Fibroblast of lung (primary cell): ENCODE measurements around the gene PFN3. TPM values are rescaled to one million over a fixed set of nuclear protein-coding genes. Genes with fewer than 3 reads are reported as not detected.

Experiments
- DNase-seq, 2 donors: peaks; one replicate each; pipeline versions ENCODE4 v3.0.0 to v3.0.0-alpha.2; 2010; ENCODE audit warnings: low read depth in 2 of 2
- H2AFZ ChIP-seq: 2 replicates; pipeline ENCODE4 v1.5.1; 2012; ENCODE audit warnings: low read length, control low read depth, inconsistent platforms
- H3K27ac ChIP-seq: 2 replicates; pipeline ENCODE4 v1.5.1; 2011; ENCODE audit warnings: low read length, control low read depth; ENCODE audit not compliant: insufficient read depth
- H3K27me3 ChIP-seq: 2 replicates; pipeline ENCODE4 v1.5.1; 2011; ENCODE audit warnings: mild to moderate bottlenecking, low read length; ENCODE audit not compliant: control insufficient read depth, insufficient read depth
- H3K36me3 ChIP-seq: 2 replicates; pipeline ENCODE4 v1.5.1; 2011; ENCODE audit warnings: low read length; ENCODE audit not compliant: control insufficient read depth, insufficient read depth
- H3K4me1 ChIP-seq: 2 replicates; pipeline ENCODE4 v1.5.1; 2011; ENCODE audit warnings: low read length; ENCODE audit not compliant: control insufficient read depth, insufficient read depth; ENCODE audit errors: extremely low read depth
- H3K4me2 ChIP-seq: 2 replicates; pipeline ENCODE4 v1.5.1; 2011; ENCODE audit warnings: low read length, control low read depth; ENCODE audit not compliant: insufficient read depth; ENCODE audit errors: extremely low read depth
- H3K4me3 ChIP-seq, 4 experiments: fragments of 200-600 bp in 1 of 4; sonication (generic) in 1 of 4; replicated peaks in 1 of 4; 2 replicates each; pipeline ENCODE4 v1.5.1; 2011 to 2016; ENCODE audit warnings: low read length in 4 of 4, low read depth in 3 of 4, mild to moderate bottlenecking in 3 of 4, control low read depth in 2 of 4, inconsistent platforms in 1 of 4, mixed read lengths in 1 of 4; ENCODE audit not compliant: insufficient read depth in 1 of 4; ENCODE audit errors: control extremely low read depth in 1 of 4
- H3K79me2 ChIP-seq: 2 replicates; pipeline ENCODE4 v1.5.1; 2012; ENCODE audit warnings: mild to moderate bottlenecking, low read length, inconsistent platforms; ENCODE audit not compliant: control insufficient read depth, insufficient read depth
- H3K9ac ChIP-seq: 2 replicates; pipeline ENCODE4 v1.5.1; 2011; ENCODE audit warnings: mild to moderate bottlenecking, low read length, control low read depth; ENCODE audit not compliant: insufficient read depth
- H3K9me3 ChIP-seq: 2 replicates; pipeline ENCODE4 v1.5.1; 2012; ENCODE audit warnings: low read depth, low read length; ENCODE audit not compliant: control insufficient read depth, insufficient read depth
- H4K20me1 ChIP-seq: 2 replicates; pipeline ENCODE4 v1.5.1; 2011; ENCODE audit warnings: low read length; ENCODE audit not compliant: control insufficient read depth, insufficient read depth; ENCODE audit errors: extremely low read depth
- EZH2 ChIP-seq: IDR thresholded peaks from 2 replicates; pipeline ENCODE4 v1.5.1; 2012; ENCODE audit warnings: low read length, control low read depth, mild to moderate bottlenecking; ENCODE audit errors: missing control alignments
- polyA plus RNA-seq, 2 donors: library from polyadenylated mRNA; depleted of rRNA in 1 of 2; stranded (reverse) in 1 of 2; unstranded in 1 of 2; fragments of >200 nt; gene quantifications; 2 replicates each; pipeline ENCODE4 v1.2.1, GENCODE V29; 2011 to 2012; ENCODE audit warnings: missing spikeins in 1 of 2
- total RNA-seq: library from RNA; depleted of rRNA; stranded (reverse); fragments of >200 nt; gene quantifications from 2 replicates; pipeline ENCODE4 v1.2.1, GENCODE V29; 2014
- TF ChIP-seq, protein P1 (sequence below), 2 donors: IDR thresholded peaks in 1 of 2; conservative IDR thresholded peaks in 1 of 2; 1 replicate in 1 of 2; 2 replicates in 1 of 2; pipeline ENCODE4 v1.5.1; 2011 to 2012; ENCODE audit warnings: low read length in 2 of 2, control low read depth in 1 of 2, inconsistent platforms in 1 of 2, low read depth in 1 of 2, mild to moderate bottlenecking in 1 of 2

PFN3 gene
- total and polyA plus RNA-seq, 2 donors (not counting 1 experiment from before 2014, with no cell fraction given): not detected

DNA sequence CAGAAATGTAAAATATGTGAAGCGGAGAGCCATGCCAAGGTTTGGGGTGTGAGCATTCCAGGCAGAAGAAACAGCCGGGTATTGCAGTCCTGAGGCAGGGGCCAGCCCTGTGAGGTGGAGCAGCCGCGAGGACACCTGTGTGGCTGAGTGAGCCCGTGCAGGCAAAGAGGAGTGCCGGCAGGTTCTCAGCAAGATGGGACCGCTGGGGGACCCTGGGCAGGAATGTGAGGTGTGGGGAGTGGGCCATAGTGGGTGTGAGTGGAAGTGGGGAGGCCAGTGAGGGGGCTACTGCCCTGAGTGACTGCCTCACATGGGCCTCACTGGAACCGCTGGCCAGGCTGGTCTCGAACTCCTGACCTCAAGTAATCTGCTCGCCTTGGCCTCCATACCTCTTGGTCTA lies 38.0 kb upstream of the PFN3 start:
- Histone ChIP-seq H2AFZ (no peak overlapping the region), H3K27ac (no peak overlapping the region), H3K79me2 (no peaks in the 10 kb centered on the region), H3K4me1 (no peaks in the 10 kb centered on the region), H3K4me3 (no peak overlapping the region), H3K27me3 (no peaks in the 10 kb centered on the region), H3K9me3 (no peaks in the 10 kb centered on the region), H4K20me1 (no peaks in the 10 kb centered on the region), H3K36me3 (peaks cover 14% of the 10 kb centered on the region), H3K4me2 (no peak overlapping the region), H3K9ac (no peak overlapping the region)
- no peak for DNase-seq
- TF ChIP-seq EZH2: no peak
- TF ChIP-seq, protein P1, sequence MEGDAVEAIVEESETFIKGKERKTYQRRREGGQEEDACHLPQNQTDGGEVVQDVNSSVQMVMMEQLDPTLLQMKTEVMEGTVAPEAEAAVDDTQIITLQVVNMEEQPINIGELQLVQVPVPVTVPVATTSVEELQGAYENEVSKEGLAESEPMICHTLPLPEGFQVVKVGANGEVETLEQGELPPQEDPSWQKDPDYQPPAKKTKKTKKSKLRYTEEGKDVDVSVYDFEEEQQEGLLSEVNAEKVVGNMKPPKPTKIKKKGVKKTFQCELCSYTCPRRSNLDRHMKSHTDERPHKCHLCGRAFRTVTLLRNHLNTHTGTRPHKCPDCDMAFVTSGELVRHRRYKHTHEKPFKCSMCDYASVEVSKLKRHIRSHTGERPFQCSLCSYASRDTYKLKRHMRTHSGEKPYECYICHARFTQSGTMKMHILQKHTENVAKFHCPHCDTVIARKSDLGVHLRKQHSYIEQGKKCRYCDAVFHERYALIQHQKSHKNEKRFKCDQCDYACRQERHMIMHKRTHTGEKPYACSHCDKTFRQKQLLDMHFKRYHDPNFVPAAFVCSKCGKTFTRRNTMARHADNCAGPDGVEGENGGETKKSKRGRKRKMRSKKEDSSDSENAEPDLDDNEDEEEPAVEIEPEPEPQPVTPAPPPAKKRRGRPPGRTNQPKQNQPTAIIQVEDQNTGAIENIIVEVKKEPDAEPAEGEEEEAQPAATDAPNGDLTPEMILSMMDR (conservative IDR thresholded peaks at IDR 0.05 in 1 of 2, IDR thresholded peaks at IDR 0.05 in 1 of 2; ENCODE audit: low read depth in 1 of 2, low read length in 2 of 2): no peak

DNA sequence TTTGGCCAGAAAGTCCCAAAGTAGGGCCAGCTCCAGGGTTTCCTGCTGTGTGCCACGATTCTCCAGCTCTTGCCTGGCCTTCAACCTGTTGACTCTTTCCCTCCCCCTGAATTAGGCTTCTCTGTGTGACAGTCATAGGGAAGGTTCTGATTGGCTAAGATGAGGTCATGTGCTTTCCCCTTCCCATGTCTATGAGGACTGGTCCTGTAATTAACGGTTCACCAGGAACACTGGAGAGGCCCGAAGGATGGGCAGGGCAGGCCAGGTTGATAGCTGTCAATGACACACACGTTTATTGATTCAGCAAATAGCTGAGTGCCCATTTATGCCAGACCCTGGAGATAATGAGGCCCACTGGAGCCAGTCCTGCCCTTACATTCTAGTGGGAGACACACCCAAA lies 37.2 kb upstream of the PFN3 start:
- TF ChIP-seq EZH2: no peak
- TF ChIP-seq, protein P1 (conservative IDR thresholded peaks at IDR 0.05 in 1 of 2, IDR thresholded peaks at IDR 0.05 in 1 of 2; ENCODE audit: low read depth in 1 of 2, low read length in 2 of 2): no peak
- Histone ChIP-seq H3K79me2 (no peaks in the 10 kb centered on the region), H3K4me2 (no peak overlapping the region), H3K27ac (no peak overlapping the region), H3K9me3 (no peaks in the 10 kb centered on the region), H2AFZ (no peak overlapping the region), H3K27me3 (no peaks in the 10 kb centered on the region), H3K4me3 (no peak overlapping the region), H3K36me3 (peaks cover 22% of the 10 kb centered on the region), H4K20me1 (no peaks in the 10 kb centered on the region), H3K4me1 (no peaks in the 10 kb centered on the region), H3K9ac (no peak overlapping the region)
- no peak for DNase-seq

DNA sequence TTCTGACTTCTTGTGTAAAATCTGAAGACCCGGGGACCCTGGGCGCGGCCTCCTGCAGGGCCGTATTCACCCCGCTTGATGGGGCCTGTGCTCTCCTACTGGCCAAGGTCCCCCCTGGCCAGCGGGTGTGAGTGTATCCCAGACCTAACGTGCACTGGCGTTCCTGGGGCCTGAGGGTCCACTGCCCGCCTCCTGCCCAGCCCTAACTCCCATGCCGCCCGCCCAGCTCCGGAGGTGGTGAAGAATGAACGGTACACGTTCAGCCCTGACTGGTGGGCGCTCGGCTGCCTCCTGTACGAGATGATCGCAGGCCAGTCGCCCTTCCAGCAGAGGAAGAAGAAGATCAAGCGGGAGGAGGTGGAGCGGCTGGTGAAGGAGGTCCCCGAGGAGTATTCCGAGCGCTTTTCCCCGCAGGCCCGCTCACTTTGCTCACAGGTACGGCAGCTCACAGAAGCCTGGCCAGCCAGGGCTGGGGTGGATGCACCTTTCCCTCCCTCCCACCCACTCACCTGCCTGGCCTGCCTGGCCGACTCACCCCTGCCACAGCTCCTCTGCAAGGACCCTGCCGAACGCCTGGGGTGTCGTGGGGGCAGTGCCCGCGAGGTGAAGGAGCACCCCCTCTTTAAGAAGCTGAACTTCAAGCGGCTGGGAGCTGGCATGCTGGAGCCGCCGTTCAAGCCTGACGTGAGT lies 35.5 kb upstream of the PFN3 start:
- TF ChIP-seq, protein P1 (conservative IDR thresholded peaks at IDR 0.05 in 1 of 2, IDR thresholded peaks at IDR 0.05 in 1 of 2; ENCODE audit: low read depth in 1 of 2, low read length in 2 of 2): no peak
- TF ChIP-seq EZH2: no peak
- Histone ChIP-seq H2AFZ (no peak overlapping the region), H3K36me3 (peaks cover 29% of the 10 kb centered on the region), H4K20me1 (no peaks in the 10 kb centered on the region), H3K9me3 (no peaks in the 10 kb centered on the region), H3K4me1 (no peaks in the 10 kb centered on the region), H3K4me2 (no peak overlapping the region), H3K9ac (no peak overlapping the region), H3K27ac (no peak overlapping the region), H3K79me2 (no peaks in the 10 kb centered on the region), H3K27me3 (no peaks in the 10 kb centered on the region), H3K4me3 (no peak overlapping the region)
- no peak for DNase-seq
